Liver (tissue), 9 donors: Measurements from ENCODE around the gene ZNF543. TPM values are rescaled to one million over a fixed set of nuclear protein-coding genes. Genes with fewer than 3 reads are reported as not detected.

Source experiments
- DNase-seq: peaks from one replicate; pipeline ENCODE4 v3.0.0-alpha.2; 2017; ENCODE audit warnings: low spot score
- H3K27ac ChIP-seq, 2 donors: one replicate each; pipeline ENCODE4 v1.7.0; 2013; ENCODE audit warnings: inconsistent platforms in 2 of 2, low read length in 2 of 2, control low read depth in 1 of 2, low read depth in 1 of 2, mild to moderate bottlenecking in 1 of 2
- H3K27me3 ChIP-seq, 4 donors: one replicate each; pipeline versions ENCODE4 v1.6.1 to v1.7.0; 2013; ENCODE audit warnings: low read length in 3 of 4, inconsistent platforms in 1 of 4, mild to moderate bottlenecking in 1 of 4, moderate library complexity in 1 of 4; ENCODE audit not compliant: control insufficient read depth in 4 of 4, insufficient read depth in 4 of 4
- H3K36me3 ChIP-seq, 4 donors: one replicate each; pipeline versions ENCODE4 v1.6.1 to v1.7.0; 2013; ENCODE audit warnings: low read length in 3 of 4, mild to moderate bottlenecking in 3 of 4, low read depth in 1 of 4, moderate library complexity in 1 of 4; ENCODE audit not compliant: control insufficient read depth in 4 of 4, insufficient read depth in 3 of 4
- H3K4me1 ChIP-seq, 4 donors: one replicate each; pipeline versions ENCODE4 v1.6.1 to v1.7.0; 2013; ENCODE audit warnings: low read length in 3 of 4, mild to moderate bottlenecking in 3 of 4, moderate library complexity in 1 of 4; ENCODE audit not compliant: control insufficient read depth in 4 of 4, insufficient read depth in 4 of 4
- H3K4me3 ChIP-seq, 3 donors: one replicate each; pipeline versions ENCODE4 v1.6.1 to v1.7.0; 2013; ENCODE audit warnings: low read length in 3 of 3, control low read depth in 1 of 3, low read depth in 1 of 3, mild to moderate bottlenecking in 1 of 3
- H3K9ac ChIP-seq, 2 donors: one replicate each; pipeline ENCODE4 v1.7.0; 2013; ENCODE audit warnings: low read length in 2 of 2, mild to moderate bottlenecking in 2 of 2, moderate library complexity in 2 of 2, control low read depth in 1 of 2, low read depth in 1 of 2
- H3K9me3 ChIP-seq, 4 donors: one replicate each; pipeline versions ENCODE4 v1.6.1 to v1.7.0; 2013; ENCODE audit warnings: low read length in 3 of 4; ENCODE audit not compliant: control insufficient read depth in 4 of 4
- ATF3 ChIP-seq: IDR thresholded peaks from 2 replicates; pipeline ENCODE4 v1.6.1; 2016; ENCODE audit warnings: antibody characterized with exemption
- CTCF ChIP-seq: fragments of 150-350 bp; IDR thresholded peaks from 2 replicates; pipeline ENCODE4 v1.5.1; 2017; ENCODE audit warnings: improper control_type of control experiment, low read depth, low read length; ENCODE audit not compliant: missing input control
- EGR1 ChIP-seq, 2 donors: IDR thresholded peaks; 2 replicates each; pipeline ENCODE4 v1.6.1; 2016 to 2018; ENCODE audit warnings: antibody characterized with exemption in 2 of 2, low read depth in 2 of 2
- FOXA1 ChIP-seq: IDR thresholded peaks from 2 replicates; pipeline ENCODE4 v1.6.1; 2016; ENCODE audit warnings: antibody characterized with exemption
- FOXA2 ChIP-seq: IDR thresholded peaks from 2 replicates; pipeline ENCODE4 v1.6.1; 2016; ENCODE audit warnings: antibody characterized with exemption
- GABPA ChIP-seq, 2 donors: IDR thresholded peaks in 1 of 2; conservative IDR thresholded peaks in 1 of 2; 2 replicates each; pipeline ENCODE4 v1.6.1; 2016; ENCODE audit warnings: antibody characterized with exemption in 2 of 2, mild to moderate bottlenecking in 1 of 2, moderate library complexity in 1 of 2
- HNF4A ChIP-seq, 2 donors: conservative IDR thresholded peaks; 2 replicates each; pipeline ENCODE4 v1.6.1; 2016; ENCODE audit warnings: antibody characterized with exemption in 2 of 2, mild to moderate bottlenecking in 2 of 2
- HNF4G ChIP-seq: IDR thresholded peaks from 2 replicates; pipeline ENCODE4 v1.6.1; 2016; ENCODE audit warnings: antibody characterized with exemption
- JUND ChIP-seq, 2 donors: IDR thresholded peaks; 2 replicates each; pipeline ENCODE4 v1.6.1; 2016; ENCODE audit warnings: antibody characterized with exemption in 2 of 2
- NR2F2 ChIP-seq: IDR thresholded peaks from 2 replicates; pipeline ENCODE4 v1.6.1; 2016; ENCODE audit warnings: antibody characterized with exemption
- RAD21 ChIP-seq, 2 donors: IDR thresholded peaks; 2 replicates each; pipeline ENCODE4 v1.6.1; 2016; ENCODE audit warnings: antibody characterized with exemption in 2 of 2, mild to moderate bottlenecking in 2 of 2
- REST ChIP-seq: IDR thresholded peaks from 2 replicates; pipeline ENCODE4 v1.6.1; 2016; ENCODE audit warnings: antibody characterized with exemption, mild to moderate bottlenecking
- RXRA ChIP-seq, 2 donors: IDR thresholded peaks; 2 replicates each; pipeline ENCODE4 v1.6.1; 2017 to 2018; ENCODE audit warnings: antibody characterized with exemption in 2 of 2, mild to moderate bottlenecking in 1 of 2
- SP1 ChIP-seq: IDR thresholded peaks from 2 replicates; pipeline ENCODE4 v1.6.1; 2018; ENCODE audit warnings: antibody characterized with exemption, mild to moderate bottlenecking
- TAF1 ChIP-seq: conservative IDR thresholded peaks from 2 replicates; pipeline ENCODE4 v1.6.1; 2016; ENCODE audit warnings: antibody characterized with exemption, mild to moderate bottlenecking
- YY1 ChIP-seq: IDR thresholded peaks from 2 replicates; pipeline ENCODE4 v1.6.1; 2016; ENCODE audit warnings: antibody characterized with exemption, mild to moderate bottlenecking
- ZBTB33 ChIP-seq: IDR thresholded peaks from 2 replicates; pipeline ENCODE4 v1.6.1; 2016; ENCODE audit warnings: antibody characterized with exemption
- WGBS: extraction: QIAGEN DNeasy Blood & Tissue Kit; methylation state at CpG from one replicate; pipeline ENCODE4 v1.1.7; 2013; 5-methylcytosine and 5-hydroxymethylcytosine counted together
- polyA plus RNA-seq, 2 donors: library from polyadenylated mRNA; stranded (reverse) in 1 of 2; unstranded in 1 of 2; fragments of 200-250 nt in 1 of 2; fragments of >200 nt in 1 of 2; fragmentation: Nextera tagmentation in 1 of 2; extraction: Ambion mirVana in 1 of 2; gene quantifications; one replicate each; pipeline versions ENCODE4 v1.2.1 to v1.2.3, GENCODE V29; 2013 to 2015
- total RNA-seq, 2 donors: library from RNA; depleted of rRNA; stranded (reverse); fragments of >200 nt; gene quantifications; one replicate each; pipeline ENCODE4 v1.2.3, GENCODE V29; 2014
- TF ChIP-seq, protein P1 (sequence below): IDR thresholded peaks from 2 replicates; pipeline ENCODE4 v1.6.1; 2016; ENCODE audit warnings: antibody characterized with exemption
- donor health status: healthy.
- donor health status: healthy.
- donor health status: healthy.
- donor health status: healthy.
- donor health status: healthy.

The ZNF543 gene
- total and polyA plus RNA-seq, 4 donors, result 0.38 to 8.4 (median 2.2) TPM

GRCh38 chr19:57280962-57281400, 39.3 kb upstream of the ZNF543 start:
- Histone ChIP-seq H3K27me3 (no peaks in the 10 kb centered on the region), H3K9me3 (no peaks in the 10 kb centered on the region), H3K27ac (peak overlapping the region; percentile 96 to 99), H3K9ac (peak overlapping the region; percentile 93 to 94), H3K4me1 (peaks cover 2 to 21% (median 13%) of the 10 kb centered on the region in 4 donors), H3K4me3 (peak overlapping the region; percentile 75 to 98 (median 85)), H3K36me3 (peaks cover 3 to 22% (median 17%) of the 10 kb centered on the region in 4 donors)
- no peak for TF ChIP-seq ATF3
- no peak for TF ChIP-seq HNF4A (conservative IDR thresholded peaks at IDR 0.05)
- TF ChIP-seq EGR1 (IDR thresholded peaks at IDR 0.05; ENCODE audit: low read depth in 2 of 2), result no peak
- TF ChIP-seq JUND (IDR thresholded peaks at IDR 0.05), result no peak
- no peak for TF ChIP-seq SP1
- no peak for TF ChIP-seq YY1
- no peak for TF ChIP-seq TAF1
- TF ChIP-seq, protein P1, sequence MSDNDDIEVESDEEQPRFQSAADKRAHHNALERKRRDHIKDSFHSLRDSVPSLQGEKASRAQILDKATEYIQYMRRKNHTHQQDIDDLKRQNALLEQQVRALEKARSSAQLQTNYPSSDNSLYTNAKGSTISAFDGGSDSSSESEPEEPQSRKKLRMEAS, result no peak
- TF ChIP-seq ZBTB33, result no peak
- TF ChIP-seq CTCF, result no peak
- TF ChIP-seq NR2F2, result no peak
- TF ChIP-seq REST, result no peak
- TF ChIP-seq FOXA1, result no peak
- TF ChIP-seq FOXA2, result no peak
- no peak for TF ChIP-seq GABPA (IDR thresholded peaks at IDR 0.05 in 1 of 2, conservative IDR thresholded peaks at IDR 0.05 in 1 of 2)
- no peak for TF ChIP-seq RXRA (IDR thresholded peaks at IDR 0.05)
- no peak for TF ChIP-seq HNF4G
- no peak for TF ChIP-seq RAD21 (IDR thresholded peaks at IDR 0.05)
- WGBS, result 5% methylated on average over 6 of the region's 6 CpGs
- DNase-seq, result no peak
